NCI-H1092 (cell line): ENCODE data around the gene GNAT1.
A peak's percentile ranks its signal among the peaks of the same experiment; 100 is the strongest.

Experiments used
- DNase-seq: peaks from one replicate; lab custom pipeline; 2025; lab: John Stamatoyannopoulos, UW

Gene GNAT1

GRCh38 chr3:50181985-50182384 is 9.4 kb upstream of the GNAT1 start:
- DNase-seq = no peak

- DNase-seq = no peak
These were observed 8.8 kb upstream of the GNAT1 start for GRCh38 chr3:50182533-50183099.

- DNase-seq = no peak
These were observed 7.7 kb upstream of the GNAT1 start for GRCh38 chr3:50183755-50184154.

GRCh38 chr3:50184242-50184978 is 7.0 kb upstream of the GNAT1 start:
- DNase-seq = no peak

- no peak for DNase-seq
These were observed 6.2 kb upstream of the GNAT1 start for GRCh38 chr3:50185230-50185629.

GRCh38 chr3:50186096-50186495 is 5.3 kb upstream of the GNAT1 start:
- no peak for DNase-seq

GRCh38 chr3:50187750-50188149 is 3.7 kb upstream of the GNAT1 start:
- no peak for DNase-seq

- DNase-seq = peak; percentile 26
These were observed 2.1 kb upstream of the GNAT1 start for GRCh38 chr3:50189274-50189673.

- no peak for DNase-seq
These were observed 1.4 kb upstream of the GNAT1 start for GRCh38 chr3:50189989-50190388.

GRCh38 chr3:50192124-50192523 is 714 bp downstream of the GNAT1 start:
- no peak for DNase-seq

- peak; percentile 39 for DNase-seq
These were observed 1.3 kb downstream of the GNAT1 start for GRCh38 chr3:50192689-50193141.

GRCh38 chr3:50193286-50193685 is 1.9 kb downstream of the GNAT1 start:
- DNase-seq = no peak

GRCh38 chr3:50193746-50194127 is 2.3 kb downstream of the GNAT1 start:
- no peak for DNase-seq

- DNase-seq = peak; percentile 5
These were observed 2.9 kb downstream of the GNAT1 start for GRCh38 chr3:50194128-50194902.

GRCh38 chr3:50194903-50195500 is 3.6 kb downstream of the GNAT1 start:
- DNase-seq = no peak

GRCh38 chr3:50195501-50196252 is 4.3 kb downstream of the GNAT1 start:
- no peak for DNase-seq

- DNase-seq = no peak
These were observed 4.9 kb downstream of the GNAT1 start for GRCh38 chr3:50196253-50196801.

- no peak for DNase-seq
These were observed 10.3 kb downstream of the GNAT1 start for GRCh38 chr3:50201573-50202315.

GRCh38 chr3:50202353-50203112 is 11.1 kb downstream of the GNAT1 start:
- no peak for DNase-seq
